Gastrocnemius medialis (tissue), 4 donors: ENCODE results near the gene PHACTR3.

Source experiments
- CTCF ChIP-seq, 5 experiments: fragments of 450-650 bp in 3 of 5; fragments of 200-600 bp in 2 of 5; sonication (generic) in 2 of 5; IDR thresholded peaks in 4 of 5; conservative IDR thresholded peaks in 1 of 5; 1 replicate in 4 of 5; 2 replicates in 1 of 5; pipeline ENCODE4 v1.5.1; 2016 to 2019; ENCODE audit warnings: antibody characterized with exemption in 5 of 5, mild to moderate bottlenecking in 3 of 5, moderate library complexity in 3 of 5
- POLR2A ChIP-seq, 2 donors: fragments of 450-650 bp; IDR thresholded peaks; one replicate each; pipeline ENCODE4 v1.6.1; 2017; ENCODE audit warnings: antibody characterized with exemption in 2 of 2, mild to moderate bottlenecking in 2 of 2, moderate library complexity in 2 of 2

GRCh38 chr20:59718751-59719150, 114.4 kb downstream of the PHACTR3 start:
- TF ChIP-seq CTCF (IDR thresholded peaks at IDR 0.05 in 4 of 5, conservative IDR thresholded peaks at IDR 0.05 in 1 of 5) (no peak), POLR2A (IDR thresholded peaks at IDR 0.05) (no peak)
